ENCODE measurements around the gene PGBD4.

The PGBD4 gene
- long read RNA-seq, donor 1, full-length matches to known transcripts = 4 of 4 reads
- long read RNA-seq, donor 1, partial matches to known transcripts = 0 of 4 reads
- long read RNA-seq, donor 1, other reads (novel, unspliced or antisense) = 0 of 4 reads
- long read RNA-seq, donor 2, full-length matches to known transcripts = 2 of 2 reads
- long read RNA-seq, donor 2, partial matches to known transcripts = 0 of 2 reads
- long read RNA-seq, donor 2, other reads (novel, unspliced or antisense) = 0 of 2 reads
- long read RNA-seq, donor 3, full-length matches to known transcripts = 1 of 1 reads
- long read RNA-seq, donor 3, partial matches to known transcripts = 0 of 1 reads
- long read RNA-seq, donor 3, other reads (novel, unspliced or antisense) = 0 of 1 reads
- long read RNA-seq, donor 4, full-length matches to known transcripts = 8 of 8 reads
- long read RNA-seq, donor 4, partial matches to known transcripts = 0 of 8 reads
- long read RNA-seq, donor 4, other reads (novel, unspliced or antisense) = 0 of 8 reads
- long read RNA-seq, donor 5, full-length matches to known transcripts = 2 of 2 reads
- long read RNA-seq, donor 5, partial matches to known transcripts = 0 of 2 reads
- long read RNA-seq, donor 5, other reads (novel, unspliced or antisense) = 0 of 2 reads
- long read RNA-seq, donor 6, full-length matches to known transcripts = 9 of 9 reads
- long read RNA-seq, donor 6, partial matches to known transcripts = 0 of 9 reads
- long read RNA-seq, donor 6, other reads (novel, unspliced or antisense) = 0 of 9 reads
- long read RNA-seq, donor 7 = 0 reads
- long read RNA-seq, donor 8, full-length matches to known transcripts = 4 of 4 reads
- long read RNA-seq, donor 8, partial matches to known transcripts = 0 of 4 reads
- long read RNA-seq, donor 8, other reads (novel, unspliced or antisense) = 0 of 4 reads

- peak; percentile 90 for DNase-seq
Measured at GRCh38 chr15:34101366-34102174, at the start of gene PGBD4, which contains the start of gene EMC7. Gene PGBD4 (plus strand): TSS chr15:34102083. CDS start chr15:34102532, 449 bp downstream. Gene EMC7 (minus strand): TSS chr15:34101862. CDS start chr15:34101839, 23 bp downstream.

- no peak for DNase-seq
Measured at GRCh38 chr15:34054081-34054707, 47.7 kb upstream of the PGBD4 start.

- DNase-seq = no peak
Measured at GRCh38 chr15:34055868-34056595, 45.9 kb upstream of the PGBD4 start.

- DNase-seq = no peak
Measured at GRCh38 chr15:34056911-34057310, 45.0 kb upstream of the PGBD4 start.

- DNase-seq = no peak
Measured at GRCh38 chr15:34059476-34059875, 42.4 kb upstream of the PGBD4 start.

GRCh38 chr15:34059946-34060345 is 41.9 kb upstream of the PGBD4 start:
- no peak for DNase-seq

GRCh38 chr15:34064438-34064837 is 37.4 kb upstream of the PGBD4 start:
- no peak for DNase-seq

- no peak for DNase-seq
Measured at GRCh38 chr15:34065261-34065660, 36.6 kb upstream of the PGBD4 start.

- DNase-seq = no peak
Measured at GRCh38 chr15:34065941-34066340, 35.9 kb upstream of the PGBD4 start.

- DNase-seq = no peak
Measured at GRCh38 chr15:34070003-34070402, 31.9 kb upstream of the PGBD4 start.

GRCh38 chr15:34076785-34077184 is 25.1 kb upstream of the PGBD4 start:
- no peak for DNase-seq

- no peak for DNase-seq
Measured at GRCh38 chr15:34078900-34079299, 23.0 kb upstream of the PGBD4 start.

- no peak for DNase-seq
Measured at GRCh38 chr15:34079904-34080303, 22.0 kb upstream of the PGBD4 start.

- no peak for DNase-seq
Measured at GRCh38 chr15:34084086-34084485, 17.8 kb upstream of the PGBD4 start.

GRCh38 chr15:34085746-34086145 is 16.1 kb upstream of the PGBD4 start:
- DNase-seq = no peak

GRCh38 chr15:34099914-34100313 is 2.0 kb upstream of the PGBD4 start:
- DNase-seq = no peak

GRCh38 chr15:34102175-34102925 is 467 bp downstream of the PGBD4 start:
- DNase-seq = no peak

GRCh38 chr15:34106423-34106822 is 4.5 kb downstream of the PGBD4 start:
- no peak for DNase-seq

- DNase-seq = no peak
Measured at GRCh38 chr15:34107315-34107714, 5.4 kb downstream of the PGBD4 start.
